Upper lobe of left lung (tissue), 6 donors: ENCODE results near the gene VSTM2B. TPM values are rescaled to one million over a fixed set of nuclear protein-coding genes. Genes with fewer than 3 reads are reported as not detected.

Source experiments
- ATAC-seq, 2 donors: fragments of 200-7000 bp; cut with Tn5 transposase; one replicate each; pipeline ENCODE4 v1.9.1; 2022; ENCODE audit warnings: mild to moderate bottlenecking in 2 of 2, moderate library complexity in 2 of 2; ENCODE audit not compliant: low FRiP score in 2 of 2
- DNase-seq, 2 donors: peaks; one replicate each; pipeline ENCODE4 v3.0.0-alpha.2; 2019 to 2020
- H3K27ac ChIP-seq, 4 donors: fragments of 200-600 bp; sonication (generic); one replicate each; pipeline ENCODE4 v1.5.1; 2016 to 2019
- H3K27me3 ChIP-seq, 4 donors: fragments of 200-600 bp; sonication (generic); one replicate each; pipeline ENCODE4 v1.5.1; 2017 to 2019
- H3K36me3 ChIP-seq, 4 donors: fragments of 200-600 bp; sonication (generic); one replicate each; pipeline ENCODE4 v1.5.1; 2016 to 2019
- H3K4me1 ChIP-seq, 4 donors: fragments of 200-600 bp; sonication (generic); one replicate each; pipeline ENCODE4 v1.5.1; 2018 to 2019
- H3K4me3 ChIP-seq, 4 donors: fragments of 200-600 bp; sonication (generic); one replicate each; pipeline ENCODE4 v1.5.1; 2017 to 2019; ENCODE audit warnings: mild to moderate bottlenecking in 2 of 4, moderate library complexity in 1 of 4
- H3K9me3 ChIP-seq, 4 donors: fragments of 200-600 bp; sonication (generic); one replicate each; pipeline ENCODE4 v1.5.1; 2018 to 2019
- EP300 ChIP-seq, 4 donors: sonication (generic); formaldehyde crosslinking; IDR thresholded peaks; one replicate each; pipeline ENCODE4 v1.5.1; 2017; ENCODE audit warnings: antibody characterized with exemption in 4 of 4, control low read depth in 2 of 4
- POLR2A ChIP-seq, 4 donors: fragments of 450-650 bp; IDR thresholded peaks; one replicate each; pipeline ENCODE4 v1.5.1; 2016 to 2017; ENCODE audit warnings: antibody characterized with exemption in 4 of 4, mild to moderate bottlenecking in 2 of 4
- POLR2AphosphoS5 ChIP-seq, 2 donors: sonication (generic); formaldehyde crosslinking; IDR thresholded peaks; one replicate each; pipeline ENCODE4 v1.5.1; 2017; ENCODE audit warnings: antibody characterized with exemption in 2 of 2
- WGBS, 2 donors: methylation state at CpG; one replicate each; pipeline ENCODE4 v1.1.5; 2017 to 2018; 5-methylcytosine and 5-hydroxymethylcytosine counted together
- total RNA-seq, 6 donors: library from RNA; depleted of rRNA in 4 of 6; stranded (reverse); fragments of >200 nt in 4 of 6; gene quantifications; one replicate each; pipeline versions ENCODE4 v1.1.0 to v1.2.1, GENCODE V29; 2016 to 2021
- TF ChIP-seq, protein P1 (sequence below), 6 experiments: fragments of 450-650 bp in 4 of 6; fragments of 200-600 bp in 2 of 6; sonication (generic) in 2 of 6; IDR thresholded peaks; one replicate each; pipeline ENCODE4 v1.5.1; 2016 to 2019; ENCODE audit warnings: antibody characterized with exemption in 6 of 6
- donor health status: DM: no; HTN: no; CAD: no; lungs with moderate emphysema.
- donor health status: DM: no; HTN: yes; CAD: no; lungs with severe emphysema.

Gene VSTM2B
- total RNA-seq, 6 donors from 2014 or later: not detected

DNA sequence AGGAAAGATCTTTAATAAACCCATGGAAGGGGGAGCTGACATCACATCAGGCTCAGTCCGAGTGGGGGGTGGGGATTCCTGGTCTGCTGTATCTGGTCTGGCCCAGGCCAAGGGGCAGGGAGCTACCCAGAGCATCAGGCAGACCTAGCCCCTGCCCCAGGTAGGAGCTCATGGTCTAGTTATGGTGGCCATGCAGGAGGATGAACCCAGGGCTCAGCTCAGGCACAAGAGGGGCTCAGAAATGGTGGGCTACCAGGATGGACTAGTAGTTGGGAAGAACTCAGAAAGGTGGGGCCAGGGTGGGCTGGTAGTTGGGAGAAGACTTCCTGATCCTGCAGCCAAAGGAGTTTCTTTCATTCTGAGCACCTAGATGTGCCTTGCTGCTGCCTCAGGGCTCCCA lies 14.3 kb downstream of the VSTM2B start:
- no peaks in the 10 kb centered on the region for H3K27me3 ChIP-seq
- TF ChIP-seq, protein P1, sequence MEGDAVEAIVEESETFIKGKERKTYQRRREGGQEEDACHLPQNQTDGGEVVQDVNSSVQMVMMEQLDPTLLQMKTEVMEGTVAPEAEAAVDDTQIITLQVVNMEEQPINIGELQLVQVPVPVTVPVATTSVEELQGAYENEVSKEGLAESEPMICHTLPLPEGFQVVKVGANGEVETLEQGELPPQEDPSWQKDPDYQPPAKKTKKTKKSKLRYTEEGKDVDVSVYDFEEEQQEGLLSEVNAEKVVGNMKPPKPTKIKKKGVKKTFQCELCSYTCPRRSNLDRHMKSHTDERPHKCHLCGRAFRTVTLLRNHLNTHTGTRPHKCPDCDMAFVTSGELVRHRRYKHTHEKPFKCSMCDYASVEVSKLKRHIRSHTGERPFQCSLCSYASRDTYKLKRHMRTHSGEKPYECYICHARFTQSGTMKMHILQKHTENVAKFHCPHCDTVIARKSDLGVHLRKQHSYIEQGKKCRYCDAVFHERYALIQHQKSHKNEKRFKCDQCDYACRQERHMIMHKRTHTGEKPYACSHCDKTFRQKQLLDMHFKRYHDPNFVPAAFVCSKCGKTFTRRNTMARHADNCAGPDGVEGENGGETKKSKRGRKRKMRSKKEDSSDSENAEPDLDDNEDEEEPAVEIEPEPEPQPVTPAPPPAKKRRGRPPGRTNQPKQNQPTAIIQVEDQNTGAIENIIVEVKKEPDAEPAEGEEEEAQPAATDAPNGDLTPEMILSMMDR (IDR thresholded peaks at IDR 0.05): no peak
- TF ChIP-seq EP300 (IDR thresholded peaks at IDR 0.05) (no peak), POLR2AphosphoS5 (IDR thresholded peaks at IDR 0.05) (no peak), POLR2A (IDR thresholded peaks at IDR 0.05) (no peak)
- DNase-seq: peak in 1 of 2 donors; percentile 14
- no peaks in the 10 kb centered on the region for H3K9me3 ChIP-seq
- no peaks in the 10 kb centered on the region for H3K36me3 ChIP-seq
- 50% methylated on average over 1 of the region's 1 CpG for WGBS, 2 donors
- ATAC-seq: no peak
- no peak overlapping the region for H3K4me3 ChIP-seq
- H3K27ac ChIP-seq: no peak overlapping the region
- no peaks in the 10 kb centered on the region for H3K4me1 ChIP-seq

DNA sequence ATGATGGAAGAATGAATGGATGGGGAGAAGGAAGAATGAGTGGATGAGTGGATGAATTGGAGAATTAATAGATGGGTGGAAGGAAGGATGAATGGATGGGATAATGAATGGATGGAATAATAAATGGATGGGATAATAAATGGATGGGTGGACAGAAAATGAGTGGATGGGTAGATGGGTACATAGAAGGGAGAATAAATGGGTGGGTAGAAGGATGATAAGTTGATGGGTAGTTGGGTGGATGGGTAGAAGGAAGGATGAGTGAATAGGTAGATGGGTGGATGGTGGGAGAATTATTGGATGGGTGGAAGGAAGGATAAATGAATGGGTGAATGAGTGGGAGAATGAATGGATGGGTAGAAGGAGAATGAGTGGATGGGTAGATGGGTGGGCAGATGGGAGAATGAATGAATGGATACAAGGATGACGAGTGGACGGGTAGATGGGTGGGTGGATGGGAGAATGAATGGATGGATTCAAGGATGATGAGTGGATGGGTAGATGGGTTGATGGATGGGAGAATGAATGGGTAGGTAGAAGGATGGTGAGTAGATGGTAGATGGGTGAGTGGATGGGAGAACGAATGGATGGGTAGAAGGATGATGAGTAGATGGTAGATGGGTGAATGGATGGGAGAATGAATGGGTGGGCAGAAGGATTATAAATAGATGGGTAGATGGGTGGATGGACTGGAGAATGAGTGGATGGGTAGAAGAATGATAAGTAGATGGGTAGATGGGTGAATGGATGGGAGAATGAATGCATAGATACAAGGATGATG lies 15.9 kb downstream of the VSTM2B start:
- Histone ChIP-seq H3K4me3 (no peak overlapping the region), H3K27me3 (no peaks in the 10 kb centered on the region), H3K36me3 (no peaks in the 10 kb centered on the region), H3K27ac (no peak overlapping the region), H3K4me1 (no peaks in the 10 kb centered on the region), H3K9me3 (peaks cover 0 to 3% (median 0%) of the 10 kb centered on the region in 4 donors)
- ATAC-seq: no peak
- DNase-seq: no peak
- WGBS, 2 donors: 84 to 88% methylated on average over 3 of the region's 3 CpGs
- no peak for TF ChIP-seq EP300 (IDR thresholded peaks at IDR 0.05)
- TF ChIP-seq, protein P1 (IDR thresholded peaks at IDR 0.05): no peak
- no peak for TF ChIP-seq POLR2A (IDR thresholded peaks at IDR 0.05)
- no peak for TF ChIP-seq POLR2AphosphoS5 (IDR thresholded peaks at IDR 0.05)

DNA sequence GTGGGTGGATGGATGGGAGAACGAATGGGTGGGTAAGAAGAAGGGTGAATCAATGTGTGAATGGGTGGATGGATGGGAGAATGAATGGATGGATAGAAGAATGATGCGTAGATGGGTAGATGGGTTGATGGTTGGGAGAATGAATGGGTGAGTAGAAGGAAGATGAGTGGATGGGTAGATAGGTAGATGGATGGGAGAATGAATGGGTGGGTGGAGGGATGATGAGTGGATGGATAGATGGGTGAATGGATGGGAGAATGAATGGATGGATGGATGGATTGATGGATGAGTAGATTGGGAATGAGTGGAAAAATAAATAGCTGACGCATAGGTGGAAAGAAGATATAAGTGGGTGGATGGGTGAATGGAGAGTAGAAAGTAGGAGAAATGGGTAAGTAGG lies 16.5 kb downstream of the VSTM2B start:
- no peaks in the 10 kb centered on the region for H3K36me3 ChIP-seq
- ATAC-seq (no peak), DNase-seq (no peak)
- peaks cover 0 to 3% (median 0%) of the 10 kb centered on the region in 4 donors for H3K9me3 ChIP-seq
- H3K4me3 ChIP-seq: no peak overlapping the region
- TF ChIP-seq, protein P1 (IDR thresholded peaks at IDR 0.05): no peak
- TF ChIP-seq POLR2A (IDR thresholded peaks at IDR 0.05): no peak
- no peak for TF ChIP-seq EP300 (IDR thresholded peaks at IDR 0.05)
- no peak for TF ChIP-seq POLR2AphosphoS5 (IDR thresholded peaks at IDR 0.05)
- H3K27me3 ChIP-seq: no peaks in the 10 kb centered on the region
- WGBS, 2 donors: 57 to 68% methylated on average over 3 of the region's 3 CpGs
- no peaks in the 10 kb centered on the region for H3K4me1 ChIP-seq
- no peak overlapping the region for H3K27ac ChIP-seq

DNA sequence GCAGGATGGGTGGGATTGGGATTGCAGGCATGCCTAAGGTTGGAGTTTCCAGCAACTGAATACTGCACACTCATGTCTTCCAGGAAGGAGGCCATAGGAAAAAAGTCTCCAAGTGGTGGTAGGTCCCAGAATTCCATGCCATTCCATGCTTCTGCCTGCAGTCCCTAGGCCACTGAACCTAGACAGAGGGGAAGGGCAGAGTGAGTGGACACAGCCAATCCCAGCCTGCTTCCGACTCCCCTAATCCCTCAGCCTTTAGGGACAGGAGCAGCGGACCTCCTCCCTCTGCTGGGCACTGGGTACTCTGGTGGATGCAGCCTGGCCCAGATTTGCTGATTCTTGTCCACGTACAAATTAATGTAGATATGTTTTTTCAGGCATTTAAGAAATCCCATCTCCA lies 17.0 kb downstream of the VSTM2B start:
- Histone ChIP-seq H3K4me1 (no peaks in the 10 kb centered on the region), H3K27me3 (no peaks in the 10 kb centered on the region), H3K36me3 (no peaks in the 10 kb centered on the region), H3K9me3 (peaks cover 0 to 3% (median 0%) of the 10 kb centered on the region in 4 donors), H3K27ac (no peak overlapping the region), H3K4me3 (no peak overlapping the region)
- TF ChIP-seq POLR2A (IDR thresholded peaks at IDR 0.05): no peak
- no peak for TF ChIP-seq POLR2AphosphoS5 (IDR thresholded peaks at IDR 0.05)
- TF ChIP-seq, protein P1 (IDR thresholded peaks at IDR 0.05): no peak
- no peak for TF ChIP-seq EP300 (IDR thresholded peaks at IDR 0.05)
- ATAC-seq (no peak), DNase-seq (peak in 1 of 2 donors; percentile 13)
- 68 to 79% methylated on average over 3 of the region's 3 CpGs for whole genome bisulfite sequencing, 2 donors

DNA sequence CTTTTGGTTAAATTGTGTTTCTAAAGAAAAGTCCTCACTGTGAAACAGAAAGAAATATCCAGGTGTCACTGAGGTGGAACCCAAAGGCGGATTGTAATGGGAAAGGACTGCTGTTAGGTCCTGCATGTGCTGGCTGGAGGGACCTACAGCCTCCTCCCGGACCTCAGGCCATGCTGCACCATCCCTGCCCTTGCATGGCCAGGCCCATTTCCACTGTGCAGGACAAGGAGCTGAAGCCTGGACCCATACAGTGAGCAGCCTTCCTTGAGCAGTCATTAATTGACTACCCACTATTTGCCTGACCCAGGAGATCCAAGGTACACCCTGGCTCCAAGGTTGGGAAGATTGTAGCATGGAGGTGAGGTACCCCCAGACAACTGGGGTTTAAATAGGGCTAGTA lies 17.6 kb downstream of the VSTM2B start:
- TF ChIP-seq, protein P1 (IDR thresholded peaks at IDR 0.05): no peak
- TF ChIP-seq EP300 (IDR thresholded peaks at IDR 0.05) (no peak), POLR2AphosphoS5 (IDR thresholded peaks at IDR 0.05) (no peak), POLR2A (IDR thresholded peaks at IDR 0.05) (no peak)
- Histone ChIP-seq H3K4me1 (no peaks in the 10 kb centered on the region), H3K9me3 (peaks cover 0 to 3% (median 0%) of the 10 kb centered on the region in 4 donors), H3K27ac (no peak overlapping the region), H3K27me3 (no peaks in the 10 kb centered on the region), H3K36me3 (no peaks in the 10 kb centered on the region), H3K4me3 (no peak overlapping the region)
- ATAC-seq (no peak), DNase-seq (peak in 1 of 2 donors; percentile 11)
- WGBS, 2 donors: 61 to 71% methylated on average over 2 of the region's 2 CpGs
